HepG2 (cell line): Measurements from ENCODE around the gene DAZL. TPM values are rescaled to one million over a fixed set of nuclear protein-coding genes. Genes with fewer than 3 reads are reported as not detected.

Source experiments
- ATAC-seq: fragments of 200-7000 bp; cut with Tn5 transposase; 3 replicates; pipeline ENCODE4 v1.9.1; 2020; ENCODE audit warnings: mild to moderate bottlenecking, moderate library complexity
- BruUV-seq: library from RNA; stranded (reverse); fragments of 400-500 nt; replicated peaks from 2 replicates; lab custom pipeline; 2021; lab: Mats Ljungman, UMichigan
- CTCF ChIA-PET: fragments of 300-600 bp; formaldehyde crosslinking; extraction: SDS; loops from one replicate; lab custom pipeline; 2021; ENCODE audit warnings: low total read pairs, inconsistent platforms, low intra/inter-chr PET ratio; lab: Yijun Ruan, JAX
- POLR2A ChIA-PET: fragments of 350-600 bp; sonication (Branson Sonifier 250); formaldehyde crosslinking; loops from one replicate; lab custom pipeline; 2020; ENCODE audit warnings: antibody characterized with exemption, inconsistent platforms; lab: Yijun Ruan, JAX
- DNase-seq: peaks from one replicate; pipeline ENCODE4 v3.0.0-alpha.2; 2015; ENCODE audit warnings: low spot score
- FAIRE-seq: peaks from 3 replicates; lab custom pipeline; 2011; peaks lifted over from hg19 to GRCh38; lab: Jason Lieb, UNC
- H2AFZ ChIP-seq: one replicate; pipeline ENCODE4 v1.6.1; 2011; ENCODE audit warnings: low read length, inconsistent platforms
- H3K27ac ChIP-seq: fragments of 300-600 bp; 3 replicates; pipeline ENCODE4 v1.8.0; 2011; ENCODE audit warnings: mixed run types, mild to moderate bottlenecking, mixed read lengths, low read length, inconsistent platforms; ENCODE audit not compliant: insufficient read depth; ENCODE audit errors: extremely low read length
- H3K27me3 ChIP-seq, 2 experiments: fragments of 200-600 bp in 1 of 2; 2 replicates in 1 of 2; 3 replicates in 1 of 2; pipeline versions ENCODE4 v1.6.0 to v1.8.0; 2011; ENCODE audit warnings: low read length in 2 of 2, mild to moderate bottlenecking in 2 of 2, moderate library complexity in 2 of 2, inconsistent platforms in 1 of 2; ENCODE audit not compliant: insufficient read depth in 2 of 2, control insufficient read depth in 1 of 2
- H3K36me3 ChIP-seq, 2 experiments: fragments of 200-600 bp in 1 of 2; replicated peaks in 1 of 2; 2 replicates in 1 of 2; 3 replicates in 1 of 2; pipeline versions ENCODE4 v1.5.1 to v1.8.0; 2011; ENCODE audit warnings: low read length in 2 of 2, inconsistent platforms in 1 of 2; ENCODE audit not compliant: insufficient read depth in 2 of 2, control insufficient read depth in 1 of 2
- H3K4me1 ChIP-seq: 2 replicates; pipeline ENCODE4 v1.5.1; 2012; ENCODE audit warnings: low read length, inconsistent platforms; ENCODE audit not compliant: insufficient read depth
- H3K4me2 ChIP-seq: 2 replicates; pipeline ENCODE4 v1.6.0; 2011; ENCODE audit warnings: low read depth, low read length, inconsistent platforms
- H3K4me3 ChIP-seq, 3 experiments: fragments of 200-600 bp in 1 of 3; sonication (generic), shearing (Covaris generic) in 1 of 3; replicated peaks in 1 of 3; 2 replicates each; pipeline ENCODE4 v1.5.1; 2011 to 2016; ENCODE audit warnings: low read length in 3 of 3, inconsistent platforms in 2 of 3, low read depth in 2 of 3, mild to moderate bottlenecking in 2 of 3, control low read depth in 1 of 3, mixed read lengths in 1 of 3; ENCODE audit not compliant: insufficient read depth in 1 of 3
- H3K79me2 ChIP-seq: one replicate; pipeline ENCODE4 v1.6.1; 2011; ENCODE audit warnings: low read length, inconsistent platforms; ENCODE audit not compliant: insufficient read depth
- H3K9ac ChIP-seq: 2 replicates; pipeline ENCODE4 v1.6.0; 2011; ENCODE audit warnings: mild to moderate bottlenecking, low read depth, low read length, inconsistent platforms; ENCODE audit not compliant: insufficient read depth
- H3K9me3 ChIP-seq: 2 replicates; pipeline ENCODE4 v1.5.1; 2012; ENCODE audit warnings: mild to moderate bottlenecking, low read length
- H4K20me1 ChIP-seq: 2 replicates; pipeline ENCODE4 v1.6.0; 2011; ENCODE audit warnings: inconsistent platforms, mild to moderate bottlenecking, low read length, moderate library complexity; ENCODE audit not compliant: insufficient read depth
- CENPT ChIP-seq: sonication (generic); formaldehyde crosslinking; IDR thresholded peaks from 2 replicates; pipeline ENCODE4 v1.8.0; 2022; ENCODE audit warnings: low read depth, mild to moderate bottlenecking, moderate library complexity, missing genetic modification reagents
- HNRNPUL1 ChIP-seq: fragments of 200-400 bp; formaldehyde crosslinking; IDR thresholded peaks from 2 replicates; pipeline ENCODE4 v1.6.1; 2017; ENCODE audit warnings: low read depth, mild to moderate bottlenecking, low read length, moderate library complexity
- MEIS2 ChIP-seq: sonication (generic); formaldehyde crosslinking; IDR thresholded peaks from 2 replicates; pipeline ENCODE4 v1.9.0; 2021; ENCODE audit warnings: mild to moderate bottlenecking, missing genetic modification reagents
- NCOA2 ChIP-seq: sonication (generic); formaldehyde crosslinking; IDR thresholded peaks from 2 replicates; pipeline ENCODE4 v1.8.0; 2022; ENCODE audit warnings: inconsistent platforms
- PHF8 ChIP-seq: sonication (generic); formaldehyde crosslinking; IDR thresholded peaks from 2 replicates; pipeline ENCODE4 v1.5.0; 2020; ENCODE audit warnings: missing genetic modification reagents
- SMAD9 ChIP-seq: sonication (generic); formaldehyde crosslinking; IDR thresholded peaks from 2 replicates; pipeline ENCODE4 v1.5.1; 2020; ENCODE audit warnings: mild to moderate bottlenecking, missing genetic modification reagents
- SP140L ChIP-seq: sonication (generic); formaldehyde crosslinking; IDR thresholded peaks from 2 replicates; pipeline ENCODE4 v1.4.0; 2020; ENCODE audit warnings: missing genetic modification reagents, borderline replicate concordance
- SUZ12 ChIP-seq: fragments of 150-350 bp; IDR thresholded peaks from 2 replicates; pipeline ENCODE4 v1.6.1; 2014; ENCODE audit warnings: low read depth, low read length
- ZNF296 ChIP-seq: sonication (generic); formaldehyde crosslinking; conservative IDR thresholded peaks from 2 replicates; pipeline ENCODE4 v1.5.0; 2020; ENCODE audit warnings: mild to moderate bottlenecking, missing genetic modification reagents
- ZNF33A ChIP-seq: sonication (generic); formaldehyde crosslinking; IDR thresholded peaks from 2 replicates; pipeline ENCODE4 v1.5.1; 2020; ENCODE audit warnings: missing genetic modification reagents, mild to moderate bottlenecking, moderate library complexity, borderline replicate concordance
- ZNF501 ChIP-seq: sonication (generic); formaldehyde crosslinking; IDR thresholded peaks from 2 replicates; pipeline ENCODE4 v1.5.1; 2020; ENCODE audit warnings: mild to moderate bottlenecking, moderate library complexity, missing genetic modification reagents
- ZNF891 ChIP-seq: sonication (generic); formaldehyde crosslinking; IDR thresholded peaks from 2 replicates; pipeline ENCODE4 v1.5.0; 2020; ENCODE audit warnings: mild to moderate bottlenecking, missing genetic modification reagents
- WGBS: methylation state at CpG from one replicate; pipeline ENCODE4 v1.1.6; 2017; ENCODE audit warnings: low lambda C conversion rate; 5-methylcytosine and 5-hydroxymethylcytosine counted together
- in situ Hi-C: cut with HindIII; loops from 2 replicates; pipeline ENCODE4 v1.10.0; 2017; ENCODE audit warnings: low pct_unique_long_range_greater_than_20kb; ENCODE audit not compliant: extremely low pct_ligation_motif_present
- intact Hi-C: fragments of 100-400 bp; cut with micrococcal nuclease; formaldehyde crosslinking; loops from one replicate; pipeline ENCODE4 v1.10.0; 2022; ENCODE audit not compliant: unreplicated experiment
- polyA plus RNA-seq, 8 experiments: library from polyadenylated mRNA; depleted of rRNA in 3 of 8; stranded (reverse) in 7 of 8; unstranded in 1 of 8; fragments of >200 nt; fragmentation: Illumina TruSeq in 4 of 8; extraction: Trizol in 4 of 8; gene quantifications; 2 replicates each; pipeline versions ENCODE4 v1.2.1 to v1.2.3, GENCODE V29; 2011 to 2016; ENCODE audit warnings: low read depth in 4 of 8, missing spikeins in 1 of 8, mixed read lengths in 1 of 8; ENCODE audit not compliant: insufficient read depth in 1 of 8
- total RNA-seq, 5 experiments: library from RNA; depleted of rRNA; stranded (reverse); fragments of >200 nt; fragmentation: Illumina TruSeq; extraction: Trizol; gene quantifications; 2 replicates each; pipeline ENCODE4 v1.2.3, GENCODE V29; 2016; ENCODE audit warnings: low read depth in 1 of 5
- TF ChIP-seq, protein P1 (sequence below): sonication (generic); formaldehyde crosslinking; IDR thresholded peaks from 2 replicates; pipeline ENCODE4 v1.5.0; 2020; ENCODE audit warnings: mild to moderate bottlenecking, missing genetic modification reagents, moderate library complexity
- TF ChIP-seq, protein P2 (sequence below): sonication (generic); formaldehyde crosslinking; IDR thresholded peaks from 2 replicates; pipeline ENCODE4 v1.5.0; 2020; ENCODE audit warnings: mild to moderate bottlenecking, missing genetic modification reagents

DAZL gene
- total and polyA plus RNA-seq, 2 of the 13 experiments (the other 11 are each of a cell fraction or from before 2014, with no cell fraction given), result not detected

DNA sequence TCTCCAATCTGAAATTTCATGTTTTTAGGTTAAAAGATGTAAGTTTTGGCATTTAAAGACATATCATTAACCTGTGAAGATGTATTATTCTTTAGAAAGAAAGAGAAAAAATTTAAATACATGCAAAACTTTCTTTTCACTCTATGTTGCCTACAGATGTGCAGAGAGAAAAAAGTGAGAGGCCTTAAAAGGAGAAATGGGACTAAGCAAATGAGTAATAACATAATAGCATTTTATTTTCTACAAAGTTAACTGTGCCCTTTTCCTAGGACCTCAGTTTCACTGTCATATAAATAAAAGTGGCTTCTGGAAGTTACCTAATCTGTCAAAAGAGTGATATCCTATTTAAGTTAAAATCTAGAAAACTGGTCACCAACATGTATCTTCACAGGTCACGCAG lies 16.1 kb downstream of the DAZL start:
- no peak overlapping the region for H3K4me2 ChIP-seq
- CTCF ChIA-PET, result no interaction called here
- H3K9ac ChIP-seq, result no peak overlapping the region
- TF ChIP-seq, protein P1, sequence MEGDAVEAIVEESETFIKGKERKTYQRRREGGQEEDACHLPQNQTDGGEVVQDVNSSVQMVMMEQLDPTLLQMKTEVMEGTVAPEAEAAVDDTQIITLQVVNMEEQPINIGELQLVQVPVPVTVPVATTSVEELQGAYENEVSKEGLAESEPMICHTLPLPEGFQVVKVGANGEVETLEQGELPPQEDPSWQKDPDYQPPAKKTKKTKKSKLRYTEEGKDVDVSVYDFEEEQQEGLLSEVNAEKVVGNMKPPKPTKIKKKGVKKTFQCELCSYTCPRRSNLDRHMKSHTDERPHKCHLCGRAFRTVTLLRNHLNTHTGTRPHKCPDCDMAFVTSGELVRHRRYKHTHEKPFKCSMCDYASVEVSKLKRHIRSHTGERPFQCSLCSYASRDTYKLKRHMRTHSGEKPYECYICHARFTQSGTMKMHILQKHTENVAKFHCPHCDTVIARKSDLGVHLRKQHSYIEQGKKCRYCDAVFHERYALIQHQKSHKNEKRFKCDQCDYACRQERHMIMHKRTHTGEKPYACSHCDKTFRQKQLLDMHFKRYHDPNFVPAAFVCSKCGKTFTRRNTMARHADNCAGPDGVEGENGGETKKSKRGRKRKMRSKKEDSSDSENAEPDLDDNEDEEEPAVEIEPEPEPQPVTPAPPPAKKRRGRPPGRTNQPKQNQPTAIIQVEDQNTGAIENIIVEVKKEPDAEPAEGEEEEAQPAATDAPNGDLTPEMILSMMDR (CRISPR knock-in tag), result no peak
- TF ChIP-seq NCOA2 (CRISPR knock-in tag) (no peak), CENPT (CRISPR knock-in tag) (no peak), SUZ12 (no peak), HNRNPUL1 (no peak), ZNF891 (CRISPR knock-in tag) (no peak), ZNF33A (no peak), ZNF296 (CRISPR knock-in tag) (no peak), MEIS2 (CRISPR knock-in tag) (no peak), PHF8 (no peak), SMAD9 (no peak), SP140L (CRISPR knock-in tag) (no peak), ZNF501 (CRISPR knock-in tag) (no peak)
- TF ChIP-seq, protein P2, sequence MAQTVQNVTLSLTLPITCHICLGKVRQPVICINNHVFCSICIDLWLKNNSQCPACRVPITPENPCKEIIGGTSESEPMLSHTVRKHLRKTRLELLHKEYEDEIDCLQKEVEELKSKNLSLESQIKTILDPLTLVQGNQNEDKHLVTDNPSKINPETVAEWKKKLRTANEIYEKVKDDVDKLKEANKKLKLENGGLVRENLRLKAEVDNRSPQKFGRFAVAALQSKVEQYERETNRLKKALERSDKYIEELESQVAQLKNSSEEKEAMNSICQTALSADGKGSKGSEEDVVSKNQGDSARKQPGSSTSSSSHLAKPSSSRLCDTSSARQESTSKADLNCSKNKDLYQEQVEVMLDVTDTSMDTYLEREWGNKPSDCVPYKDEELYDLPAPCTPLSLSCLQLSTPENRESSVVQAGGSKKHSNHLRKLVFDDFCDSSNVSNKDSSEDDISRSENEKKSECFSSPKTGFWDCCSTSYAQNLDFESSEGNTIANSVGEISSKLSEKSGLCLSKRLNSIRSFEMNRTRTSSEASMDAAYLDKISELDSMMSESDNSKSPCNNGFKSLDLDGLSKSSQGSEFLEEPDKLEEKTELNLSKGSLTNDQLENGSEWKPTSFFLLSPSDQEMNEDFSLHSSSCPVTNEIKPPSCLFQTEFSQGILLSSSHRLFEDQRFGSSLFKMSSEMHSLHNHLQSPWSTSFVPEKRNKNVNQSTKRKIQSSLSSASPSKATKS (CRISPR knock-in tag), result no peak
- TF ChIP-seq, all 625 proteins: peak for 0
- Histone ChIP-seq H3K4me3 (no peak overlapping the region), H2AFZ (no peak overlapping the region), H4K20me1 (no peaks in the 10 kb centered on the region), H3K27ac (no peak overlapping the region), H3K27me3 (no peaks in the 10 kb centered on the region), H3K36me3 (no peaks in the 10 kb centered on the region), H3K4me1 (no peaks in the 10 kb centered on the region), H3K9me3 (no peaks in the 10 kb centered on the region), H3K79me2 (no peaks in the 10 kb centered on the region)
- intact Hi-C loops, result no loop called here
- POLR2A ChIA-PET, result no interaction called here
- WGBS, result 55% methylated on average over 1 of the region's 1 CpG
- in situ Hi-C loops, result loop anchor here (25.0 kb wide), 1 partner anchor 1248 kb away; no protein-coding TSS in a partner anchor
- no TSS peak for BruUV-seq
- DNase-seq (no peak), ATAC-seq (no peak), FAIRE-seq (no peak)
